ENCODE data around the gene CSF1R. TPM values are rescaled to one million over a fixed set of nuclear protein-coding genes. Genes with fewer than 3 reads are reported as not detected.

CSF1R gene
- total RNA-seq, 3 donors from 2014 or later, result 9.0 to 39.0 (median 20.4) TPM

DNA sequence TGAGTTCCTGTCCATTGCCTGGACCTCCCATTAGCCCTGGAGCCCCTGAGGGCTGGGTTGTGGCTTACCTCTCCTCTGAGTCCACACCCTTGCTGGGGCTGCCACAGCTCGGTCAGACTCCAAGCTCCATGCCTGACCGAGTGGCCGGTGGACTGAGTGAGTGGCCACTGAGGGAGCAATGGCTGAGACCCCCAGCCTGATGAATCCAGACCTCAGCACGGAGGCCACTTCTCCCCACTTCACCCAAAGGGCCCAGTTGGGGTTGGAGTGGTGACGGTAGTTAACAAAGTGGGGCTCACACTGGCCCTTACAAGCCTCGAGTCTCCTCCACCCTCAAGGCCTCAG lies 40.5 kb upstream of the CSF1R start:
- Histone ChIP-seq H3K9me3 (no peaks in the 10 kb centered on the region), H3K4me1 (ENCODE audit: low read depth) (peaks cover 13% of the 10 kb centered on the region), H3K4me3 (no peak overlapping the region), H3K36me3 (ENCODE audit: low read depth) (no peaks in the 10 kb centered on the region)
- intact Hi-C loops (cut with DNase I, micrococcal nuclease), result loop anchor here in 1 of 2 donors (5.0 kb wide), 1 partner anchor 225 kb away; no protein-coding TSS in a partner anchor
- DNase-seq (no peak), ATAC-seq (no peak)
- no peak for TF ChIP-seq CTCF (IDR thresholded peaks at IDR 0.05)

DNA sequence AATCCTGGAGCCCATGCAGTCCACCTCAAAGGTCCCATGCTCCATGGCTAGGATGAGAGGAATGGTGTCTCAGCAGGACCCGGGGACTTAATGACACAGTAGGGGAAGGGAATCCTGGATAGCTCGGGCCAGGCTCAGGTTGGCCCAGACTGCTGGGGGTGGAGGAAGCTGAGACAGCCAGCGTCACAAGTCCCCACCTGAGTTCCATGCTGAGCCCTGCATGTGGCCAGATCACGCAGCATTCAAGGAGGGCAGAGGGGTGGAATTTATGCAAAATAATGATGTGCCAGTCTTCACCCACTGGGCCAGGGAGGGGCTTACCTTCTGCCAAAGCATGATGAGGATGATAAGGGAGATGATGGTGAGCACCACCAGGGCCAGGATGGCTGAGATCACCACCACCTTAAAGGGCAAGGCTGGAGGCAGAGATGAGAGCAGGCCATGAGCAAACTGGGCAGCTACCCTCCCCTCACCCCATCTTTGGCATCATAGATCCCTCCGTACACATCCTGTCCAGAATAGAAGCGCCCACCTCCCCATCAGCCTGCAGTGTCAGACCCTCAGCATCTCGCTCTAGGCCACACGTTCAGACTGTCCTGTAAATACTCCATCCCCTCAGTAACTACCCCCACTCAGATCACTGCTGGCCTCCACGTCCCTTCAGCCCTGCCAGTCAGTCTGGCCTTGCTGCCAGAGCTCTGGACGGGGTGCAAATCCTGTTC lies 40.0 kb upstream of the CSF1R start:
- intact Hi-C loops (cut with DNase I, micrococcal nuclease), result loop anchor here in 1 of 2 donors (5.0 kb wide), 1 partner anchor 226 kb away; no protein-coding TSS in a partner anchor
- TF ChIP-seq CTCF (IDR thresholded peaks at IDR 0.05), result no peak
- no peaks in the 10 kb centered on the region for H3K36me3 ChIP-seq (ENCODE audit: low read depth)
- no peaks in the 10 kb centered on the region for H3K9me3 ChIP-seq
- peaks cover 12% of the 10 kb centered on the region for H3K4me1 ChIP-seq (ENCODE audit: low read depth)
- no peak overlapping the region for H3K4me3 ChIP-seq
- DNase-seq (no peak), ATAC-seq (no peak)

- DNase-seq (peak in 1 of 3 donors; percentile 8), ATAC-seq (no peak)
- Histone ChIP-seq H3K36me3 (ENCODE audit: low read depth) (no peaks in the 10 kb centered on the region), H3K9me3 (no peaks in the 10 kb centered on the region), H3K4me1 (ENCODE audit: low read depth) (peaks cover 12% of the 10 kb centered on the region), H3K4me3 (no peak overlapping the region)
- intact Hi-C loops (cut with DNase I, micrococcal nuclease), result loop anchor here in 1 of 2 donors (5.0 kb wide), 1 partner anchor 227 kb away; no protein-coding TSS in a partner anchor
- no peak for TF ChIP-seq CTCF (IDR thresholded peaks at IDR 0.05)
Observed at GRCh38 chr5:150125334-150125733, 39.0 kb upstream of the CSF1R start.

DNA sequence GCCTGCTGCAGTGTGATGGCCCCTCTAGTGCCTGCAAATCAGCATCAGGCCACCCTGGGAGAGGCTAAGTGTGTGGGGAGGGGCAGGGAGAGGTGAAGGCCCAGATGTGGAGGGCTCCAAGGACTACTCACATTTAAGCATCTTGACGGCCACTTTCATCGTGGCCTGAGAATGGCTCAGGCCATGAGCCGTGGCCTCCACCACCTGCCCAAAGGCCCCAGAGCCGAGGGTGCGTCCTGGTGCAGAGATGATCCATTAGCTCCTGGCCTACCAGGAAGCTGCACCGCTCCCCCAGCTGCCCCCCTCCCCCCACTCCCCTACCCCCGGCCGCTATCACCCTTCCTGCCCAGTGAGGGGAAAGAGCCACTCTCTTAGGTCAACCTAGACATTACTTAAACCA lies 38.2 kb upstream of the CSF1R start:
- Histone ChIP-seq H3K9me3 (no peaks in the 10 kb centered on the region), H3K36me3 (ENCODE audit: low read depth) (no peaks in the 10 kb centered on the region), H3K4me1 (ENCODE audit: low read depth) (peaks cover 12% of the 10 kb centered on the region), H3K4me3 (no peak overlapping the region)
- ATAC-seq (no peak), DNase-seq (no peak)
- no peak for TF ChIP-seq CTCF (IDR thresholded peaks at IDR 0.05)
- intact Hi-C loops (cut with DNase I, micrococcal nuclease), result no loop called here

DNA sequence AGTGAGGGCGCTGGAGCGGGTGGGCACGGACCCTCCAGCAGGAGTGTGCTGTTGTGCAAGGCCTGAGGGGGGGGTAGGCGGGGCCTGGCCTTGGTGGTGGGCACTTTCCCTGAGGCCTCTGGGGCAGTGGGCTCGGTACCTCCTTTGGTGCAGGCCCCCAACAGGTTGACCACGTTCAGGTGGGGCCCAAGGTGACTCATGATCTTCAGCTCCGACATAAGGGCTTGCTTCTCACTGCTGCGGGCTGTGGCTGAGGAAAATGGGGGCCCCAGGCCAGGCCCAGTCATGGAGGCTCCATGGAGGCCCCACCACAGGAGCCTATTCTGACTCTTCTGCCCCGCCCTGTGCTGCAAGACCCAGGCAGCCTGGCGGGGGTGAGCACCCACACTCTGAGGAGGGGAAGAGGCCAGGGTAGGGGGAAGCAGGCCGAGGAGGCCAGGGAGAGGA lies 37.8 kb upstream of the CSF1R start:
- intact Hi-C loops (cut with DNase I, micrococcal nuclease), result no loop called here
- H3K36me3 ChIP-seq (ENCODE audit: low read depth), result no peaks in the 10 kb centered on the region
- H3K9me3 ChIP-seq, result no peaks in the 10 kb centered on the region
- no peak for DNase-seq
- no peak for TF ChIP-seq CTCF (IDR thresholded peaks at IDR 0.05)
- H3K4me1 ChIP-seq (ENCODE audit: low read depth), result peaks cover 12% of the 10 kb centered on the region
- ATAC-seq, result no peak
- no peak overlapping the region for H3K4me3 ChIP-seq

All from mucosa of descending colon (tissue), 3 donors.